Measurements from ENCODE around the gene STK31.
"Not testable (repeated sequence)": the region's sequence is repeated elsewhere in the genome, so short reads cannot be mapped to it uniquely, and the experiment has no call there.

Gene STK31

DNA sequence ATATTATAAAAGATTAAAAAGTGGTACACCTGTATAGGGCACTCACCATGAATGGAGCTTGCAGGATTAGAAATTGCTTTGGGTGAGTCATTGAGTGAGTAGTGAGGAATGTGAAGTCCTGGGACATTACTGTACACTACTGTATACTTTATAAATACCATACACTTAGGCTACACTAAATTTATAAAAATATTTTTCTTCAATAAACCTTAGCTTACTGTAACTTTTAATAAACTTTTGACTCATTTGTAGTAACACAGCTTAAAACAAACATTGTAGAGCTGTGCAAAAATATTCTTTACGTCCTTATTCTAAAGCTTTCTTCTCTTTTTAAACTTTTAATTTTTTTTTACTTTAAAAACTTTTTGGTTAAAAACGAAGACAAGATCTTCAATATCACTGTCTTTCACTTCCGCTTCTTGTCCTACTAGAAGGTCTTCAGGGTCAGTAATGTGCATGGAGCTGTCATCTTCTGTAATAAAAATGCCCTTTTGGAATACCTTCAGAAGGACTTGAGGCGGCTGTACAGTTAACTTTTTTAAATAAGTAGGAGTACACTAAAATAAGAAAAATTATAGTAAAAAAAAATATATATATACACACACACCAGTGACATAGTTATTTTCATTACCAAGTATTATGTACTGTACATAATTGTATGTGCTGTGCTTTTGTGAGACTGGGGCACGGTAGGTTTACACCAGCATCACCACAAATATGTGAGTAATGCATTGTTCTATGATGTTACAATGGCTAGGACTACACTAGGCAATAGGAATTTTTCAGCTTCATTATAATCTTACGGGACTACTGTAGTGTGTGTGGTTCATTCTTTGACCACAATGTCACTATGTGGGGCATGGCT lies 3.5 kb downstream of the STK31 start:
- no peak for DNase-seq

DNA sequence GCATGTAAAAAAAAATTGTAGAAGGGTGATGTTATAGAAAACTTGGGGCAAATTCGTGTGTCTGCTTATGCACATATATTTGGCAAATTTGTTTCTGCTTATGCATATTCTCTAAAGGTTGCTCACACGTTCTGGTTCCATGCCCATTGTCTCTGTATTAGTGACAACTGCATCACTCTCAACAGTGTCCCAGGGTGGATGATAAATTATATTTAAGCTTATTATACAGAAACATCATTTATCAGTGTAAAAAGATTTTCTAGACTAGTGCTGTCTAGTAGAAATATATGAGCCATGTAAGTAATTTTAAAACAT lies 4.1 kb downstream of the STK31 start:
- DNase-seq, result no peak

DNA sequence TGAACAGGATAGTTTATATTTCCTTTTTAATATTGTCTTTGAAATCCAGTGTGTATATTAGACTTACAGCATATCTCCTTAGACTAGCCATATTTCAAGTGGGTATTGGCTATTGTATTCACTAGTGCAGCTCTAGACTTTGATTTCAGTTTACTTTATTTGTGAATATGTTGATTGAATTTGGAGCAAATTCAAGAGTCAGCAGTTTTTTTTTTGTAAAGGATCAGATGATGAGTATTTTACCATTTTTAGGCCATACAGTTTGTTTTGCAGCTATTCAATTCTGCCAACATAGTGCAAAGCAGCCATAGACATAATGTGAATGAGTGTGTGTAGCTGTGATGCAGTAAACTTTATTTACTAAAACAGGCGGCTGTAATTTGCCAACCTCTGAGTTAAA lies 4.6 kb downstream of the STK31 start:
- DNase-seq, result no peak

GRCh38 chr7:23715099-23715498 lies 5.1 kb downstream of the STK31 start:
- DNase-seq, result no peak

DNA sequence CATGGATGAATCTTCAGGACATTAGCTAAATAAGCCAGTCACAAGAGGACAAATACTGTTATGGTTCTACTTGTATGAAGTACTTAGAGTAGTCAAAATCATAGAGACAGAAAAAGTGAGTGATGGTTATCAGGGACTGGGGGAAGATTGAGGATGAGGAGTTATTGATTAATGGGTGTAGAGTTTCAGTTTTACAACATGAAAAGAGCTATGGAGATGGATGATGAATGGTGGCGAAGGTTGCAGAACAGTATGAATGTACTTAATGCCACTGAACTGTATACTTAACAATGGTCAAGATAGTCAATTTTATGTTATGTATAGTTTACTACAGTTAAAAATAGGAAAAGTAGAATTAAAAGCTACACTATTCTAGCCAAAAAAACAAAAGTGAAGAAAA lies 7.8 kb downstream of the STK31 start:
- no peak for DNase-seq

GRCh38 chr7:23721456-23721855 lies 11.4 kb downstream of the STK31 start:
- no peak for DNase-seq

- DNase-seq, result not testable (repeated sequence)
These were observed 12.7 kb downstream of the STK31 start for GRCh38 chr7:23722587-23723216.

- not testable (repeated sequence) for DNase-seq
These were observed 14.1 kb downstream of the STK31 start for GRCh38 chr7:23724113-23724512.

GRCh38 chr7:23742051-23742450 lies 32.0 kb downstream of the STK31 start:
- DNase-seq, result no peak

DNA sequence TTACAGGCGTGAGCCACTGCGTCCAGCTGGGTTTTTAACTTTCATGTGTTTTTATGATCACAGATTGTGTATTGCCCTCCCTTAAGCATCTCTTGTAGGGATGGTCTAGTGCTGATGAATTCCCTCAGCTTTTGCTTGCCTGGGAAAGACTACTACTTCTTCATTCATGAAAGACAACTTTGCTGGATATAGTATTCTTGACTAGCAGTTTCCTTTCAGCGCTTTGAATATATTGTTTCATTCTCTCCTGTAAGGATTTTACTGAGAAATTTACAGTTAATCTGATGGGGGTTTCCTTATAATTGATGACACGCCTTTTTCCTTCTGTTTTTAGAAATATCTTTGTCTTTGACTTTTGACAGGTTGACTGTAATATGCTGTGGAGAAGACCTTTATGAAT lies 33.2 kb downstream of the STK31 start:
- no peak for DNase-seq

- no peak for DNase-seq
These were observed 36.6 kb downstream of the STK31 start for GRCh38 chr7:23746629-23747028.

- no peak for DNase-seq
These were observed 41.8 kb downstream of the STK31 start for GRCh38 chr7:23751852-23752251.

- DNase-seq, result not testable (repeated sequence)
These were observed 48.8 kb downstream of the STK31 start for GRCh38 chr7:23758839-23759238.

DNA sequence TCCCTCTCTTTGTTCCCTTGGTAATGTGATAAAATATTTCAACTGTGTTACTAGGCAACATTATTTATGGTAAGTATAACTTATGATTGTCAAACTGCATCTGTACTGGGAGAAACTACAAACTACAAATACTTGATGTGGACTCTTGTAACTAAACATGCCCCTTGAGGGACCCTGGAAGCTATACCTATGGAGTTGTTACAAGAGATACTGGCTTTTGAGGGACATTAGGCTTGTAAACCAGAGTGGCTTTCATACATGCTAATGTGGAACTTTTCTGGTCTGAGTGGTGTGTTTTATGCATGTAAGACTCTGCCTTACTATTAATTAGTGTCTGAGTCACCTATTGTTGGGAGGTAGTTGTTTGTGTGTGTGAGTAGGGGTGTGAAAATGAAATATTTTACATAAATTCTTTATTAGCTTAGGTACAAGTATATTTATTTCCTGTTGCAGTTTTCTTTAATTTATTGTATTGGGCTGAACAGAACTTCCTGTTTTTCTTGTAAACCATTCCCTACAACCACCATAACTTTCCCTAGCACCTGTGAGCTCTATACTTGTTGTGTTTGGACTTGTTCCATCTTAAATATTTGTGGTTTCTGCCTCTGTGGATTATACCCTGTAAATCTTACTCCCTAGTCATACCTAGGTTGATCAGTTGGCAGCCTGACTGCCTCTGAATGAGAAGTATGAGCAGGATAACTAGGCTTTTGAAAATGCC lies 49.8 kb downstream of the STK31 start:
- DNase-seq, result no peak

- DNase-seq, result no peak
These were observed 55.9 kb downstream of the STK31 start for GRCh38 chr7:23765943-23766342.

DNA sequence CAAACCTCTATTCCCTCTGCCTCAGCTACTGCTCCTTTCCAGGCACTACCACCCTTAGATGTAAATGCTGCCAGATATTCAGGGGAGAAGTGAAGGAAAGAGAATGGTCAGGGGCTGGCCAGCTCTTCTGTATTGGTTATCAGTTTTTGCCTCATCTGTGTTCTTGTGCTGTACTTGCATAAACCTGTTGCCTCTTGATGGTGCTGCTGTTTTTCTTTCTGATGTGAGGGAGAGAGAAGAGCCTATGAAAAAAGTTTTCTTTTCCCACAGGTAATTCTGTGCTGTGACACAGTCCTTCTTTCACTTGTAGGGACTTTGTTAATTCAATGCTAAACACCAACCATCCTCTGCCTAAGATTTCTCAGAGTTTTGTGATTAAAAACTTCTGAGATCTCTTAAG lies 57.5 kb downstream of the STK31 start:
- no peak for DNase-seq

DNA sequence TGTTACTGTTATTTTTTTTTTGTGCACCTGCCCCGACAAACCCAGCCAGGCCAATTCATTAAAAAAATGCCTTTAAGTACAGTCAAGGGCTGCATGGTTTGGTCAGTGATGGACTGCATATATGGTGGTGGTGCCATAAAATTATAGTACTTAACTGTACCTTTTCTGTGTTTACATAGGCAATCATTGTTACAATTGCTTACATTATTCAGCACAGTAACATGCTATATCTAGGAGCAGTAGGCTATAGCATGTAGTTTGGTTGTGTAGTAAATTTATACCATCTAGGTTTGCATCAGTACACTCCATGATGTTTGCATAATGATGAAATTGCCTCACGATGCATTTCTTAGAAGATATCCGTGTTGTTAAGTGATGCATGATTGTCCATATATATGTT lies 58.0 kb downstream of the STK31 start:
- no peak for DNase-seq

GRCh38 chr7:23779185-23779800 lies 69.3 kb downstream of the STK31 start:
- not testable (repeated sequence) for DNase-seq

DNA sequence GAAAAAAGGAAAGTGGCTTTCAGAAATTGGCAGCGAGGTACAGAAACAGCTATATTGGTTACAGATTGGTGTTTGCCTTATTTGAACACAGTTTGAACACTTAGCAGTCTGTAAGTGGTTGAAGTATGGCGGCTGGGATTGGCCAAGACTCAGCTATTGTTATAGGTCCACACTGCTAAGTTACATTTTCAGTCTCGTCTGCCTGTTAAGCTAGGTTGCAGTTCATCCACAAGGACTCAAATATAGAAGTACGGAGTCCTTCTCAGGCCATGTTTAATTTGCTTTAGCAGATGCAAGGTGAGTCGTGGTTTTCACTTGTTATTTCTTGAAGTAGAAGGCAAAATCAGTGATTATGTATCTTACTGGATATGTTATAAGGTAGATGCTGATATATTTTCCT lies 73.1 kb downstream of the STK31 start:
- no peak for DNase-seq

DNA sequence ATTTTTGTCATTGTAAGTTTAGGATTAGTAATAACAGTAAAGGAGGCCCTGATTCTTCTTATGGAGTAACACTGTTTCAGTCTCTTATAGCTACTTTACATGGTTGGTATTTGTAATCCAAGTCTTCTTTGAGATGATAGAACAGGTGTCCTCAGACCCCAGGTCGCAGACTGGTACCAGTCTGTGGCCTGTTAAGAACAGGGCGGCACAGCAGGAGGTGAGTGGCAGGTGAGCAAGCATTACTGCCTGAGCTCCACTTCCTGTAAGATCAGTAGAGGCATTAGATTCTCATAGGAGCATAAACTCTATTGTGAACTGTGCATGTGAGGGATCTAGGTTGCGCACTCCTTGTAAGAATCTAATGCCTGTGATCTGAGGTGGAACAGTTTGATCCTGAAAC lies 77.3 kb downstream of the STK31 start:
- DNase-seq, result no peak

DNA sequence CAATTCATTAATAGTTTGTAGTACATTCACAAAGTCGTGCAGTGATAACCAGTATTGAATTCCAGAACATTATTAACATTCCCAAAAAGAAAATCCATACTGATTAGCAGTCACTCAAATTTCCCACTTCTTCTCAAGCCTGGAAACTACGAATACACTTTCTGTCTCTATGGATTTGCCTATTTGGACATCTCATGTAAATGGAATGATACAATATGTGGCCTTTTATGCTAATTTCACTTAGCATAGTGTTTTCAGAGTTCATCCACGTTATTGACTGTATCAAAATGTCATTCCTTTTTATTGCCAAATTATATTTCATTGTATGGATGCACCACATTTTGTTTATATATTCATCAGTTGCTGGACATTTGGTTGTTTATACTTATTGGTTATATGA lies 78.8 kb downstream of the STK31 start:
- no peak for DNase-seq

GRCh38 chr7:23791721-23792120 lies 81.7 kb downstream of the STK31 start:
- DNase-seq, result no peak

GRCh38 chr7:23802720-23803397 lies 92.8 kb downstream of the STK31 start:
- no peak for DNase-seq
